Epithelial cell of esophagus (primary cell): ENCODE measurements around the gene SETBP1.

Experiments
- DNase-seq: peaks from one replicate; pipeline ENCODE4 v3.0.0; 2010; ENCODE audit warnings: low read depth
- H3K4me3 ChIP-seq: 2 replicates; pipeline ENCODE4 v1.5.1; 2011; ENCODE audit warnings: mild to moderate bottlenecking, low read length, control low read depth
- CTCF ChIP-seq: IDR thresholded peaks from 2 replicates; pipeline ENCODE4 v1.5.1; 2011; ENCODE audit warnings: low read depth, mild to moderate bottlenecking, low read length, control low read depth, inconsistent platforms; ENCODE audit not compliant: insufficient read depth; ENCODE audit errors: missing control alignments

Gene SETBP1

DNA sequence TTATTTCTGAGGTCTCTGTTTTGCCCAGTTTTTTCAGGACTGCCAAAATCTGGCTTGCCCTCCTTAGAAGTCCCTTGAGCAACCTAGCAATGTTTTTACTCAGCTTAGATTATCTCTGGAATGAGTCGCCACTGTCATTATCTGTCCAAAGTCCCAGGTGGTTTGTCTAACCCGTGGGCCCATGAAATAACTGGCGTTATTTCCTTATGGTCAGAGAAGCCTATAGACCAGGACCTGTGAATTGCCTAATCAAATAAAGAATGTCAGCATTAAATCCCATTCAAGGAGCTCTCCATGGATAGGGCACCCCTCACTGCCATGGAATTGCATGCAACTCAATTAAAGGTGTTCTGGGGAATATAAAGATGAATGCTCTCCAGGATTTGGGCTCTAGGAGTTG, 373.9 kb downstream of the SETBP1 start:
- no peak overlapping the region for H3K4me3 ChIP-seq
- TF ChIP-seq CTCF = no peak
- DNase-seq = no peak

- no peak overlapping the region for H3K4me3 ChIP-seq
- DNase-seq = no peak
- TF ChIP-seq CTCF = no peak
Observed at GRCh38 chr18:45055811-45056210, 375.1 kb downstream of the SETBP1 start.

DNA sequence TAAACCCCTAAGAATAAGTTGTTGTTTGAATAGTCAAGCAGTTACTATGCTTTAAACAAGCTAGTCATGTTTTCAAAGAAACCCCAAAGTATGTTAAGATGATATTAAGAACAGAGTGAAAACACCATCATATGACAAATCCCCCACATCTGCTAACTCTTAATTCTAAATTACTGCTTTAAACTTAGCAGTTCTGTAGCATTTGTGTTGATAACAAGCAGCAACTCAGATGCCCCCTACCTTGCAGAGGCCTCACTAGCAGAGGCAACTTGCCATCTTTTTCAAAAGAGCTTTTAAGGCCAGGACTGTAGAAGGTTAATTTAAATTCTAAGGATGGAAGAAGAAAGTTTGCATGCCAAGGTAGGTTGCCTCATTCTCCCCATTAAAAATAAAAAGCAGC, 376.2 kb downstream of the SETBP1 start:
- DNase-seq = no peak
- no peak overlapping the region for H3K4me3 ChIP-seq
- TF ChIP-seq CTCF = no peak

DNA sequence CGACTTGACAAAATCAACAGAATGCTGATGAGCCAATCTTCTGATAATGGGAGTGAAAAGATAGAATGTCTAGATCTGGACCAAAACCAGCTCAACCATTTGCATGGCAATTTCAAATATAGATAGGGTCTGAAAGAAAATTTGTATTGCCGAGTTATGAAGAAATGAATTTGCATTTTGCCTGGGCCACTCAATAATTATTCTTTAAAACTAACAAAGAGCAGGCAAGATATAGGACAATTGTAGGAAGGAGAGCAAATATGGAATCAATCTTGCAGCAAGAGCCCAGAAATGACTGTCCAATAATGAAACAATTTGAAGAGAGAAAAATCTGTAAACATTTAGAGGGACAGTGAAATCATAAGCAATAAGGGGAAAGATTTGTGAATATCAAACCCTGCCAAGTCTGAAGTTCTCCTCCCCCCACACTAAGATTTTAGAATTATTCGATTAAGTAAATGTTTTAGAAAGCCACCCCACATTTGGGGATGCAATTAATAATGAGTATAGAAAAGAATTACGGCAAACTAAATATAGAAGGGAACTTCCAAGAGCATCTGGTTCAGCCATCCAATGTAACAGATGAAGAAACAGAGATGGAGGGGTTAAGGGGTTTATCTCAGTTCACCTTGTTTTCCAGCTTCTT, 377.4 kb downstream of the SETBP1 start:
- no peak for DNase-seq
- no peak for TF ChIP-seq CTCF
- H3K4me3 ChIP-seq = no peak overlapping the region

DNA sequence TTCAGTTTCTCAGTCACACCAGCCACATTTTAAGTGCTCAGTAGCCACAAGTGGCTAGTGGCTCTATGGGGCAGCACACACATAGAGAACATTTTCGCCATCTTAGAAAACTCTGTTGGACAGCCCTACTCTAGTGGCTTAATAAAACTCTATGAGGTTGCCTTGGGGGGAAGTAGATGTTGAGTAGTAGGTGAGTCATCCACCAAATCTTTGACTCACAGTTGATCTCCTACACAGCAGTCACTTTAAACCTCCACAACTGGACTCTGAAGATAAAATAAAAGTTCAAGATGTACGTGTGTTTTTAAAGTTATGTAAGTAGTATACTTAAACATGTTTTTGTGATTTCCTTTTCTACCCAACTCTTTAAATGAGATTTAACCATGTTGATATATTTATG, 379.0 kb downstream of the SETBP1 start:
- peak; percentile 88 for DNase-seq
- no peak for TF ChIP-seq CTCF

DNA sequence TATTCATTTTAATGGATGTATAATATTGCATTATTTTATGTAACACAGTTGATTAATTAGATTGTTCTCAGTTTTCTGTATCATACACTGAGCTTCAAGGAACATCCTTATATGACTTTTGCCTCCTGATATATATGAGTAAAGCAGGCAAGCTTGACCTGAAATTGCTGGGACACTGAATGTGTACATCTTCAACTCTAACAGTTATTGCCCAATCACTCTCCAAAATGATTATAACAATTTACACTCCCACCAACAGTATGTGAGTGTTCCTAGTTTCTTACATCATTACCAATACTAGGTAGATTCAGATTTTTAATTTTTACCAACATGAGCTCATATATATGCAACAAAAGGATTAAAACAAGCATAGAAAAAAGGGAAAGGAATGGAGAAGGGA, 379.4 kb downstream of the SETBP1 start:
- peak; percentile 33 for DNase-seq
- TF ChIP-seq CTCF = no peak
- H3K4me3 ChIP-seq = no peak overlapping the region

More for the DNA sequence above, 379.0 kb downstream of the SETBP1 start:
- H3K4me3 ChIP-seq = no peak overlapping the region

DNA sequence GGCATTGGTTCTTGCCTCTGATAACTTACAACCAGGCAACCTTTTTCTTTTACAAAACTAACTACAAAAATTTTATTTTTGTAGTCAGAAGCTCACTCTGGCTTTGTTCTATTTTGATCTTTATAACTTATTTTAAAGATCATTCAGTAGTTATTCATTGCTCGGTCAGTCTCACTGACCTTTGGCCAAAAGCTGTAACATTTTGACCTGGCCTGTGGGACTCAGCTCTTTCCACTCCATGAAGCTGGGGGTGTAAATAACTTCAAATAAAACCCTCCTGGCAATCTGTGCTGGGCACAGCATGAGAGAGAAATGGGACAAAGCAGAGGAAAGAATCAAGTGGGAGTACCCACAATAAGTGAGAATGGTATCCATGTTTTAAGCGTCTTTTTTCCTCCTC, 380.7 kb downstream of the SETBP1 start:
- H3K4me3 ChIP-seq = no peak overlapping the region
- no peak for DNase-seq
- TF ChIP-seq CTCF = no peak
